MG63 (cell line): ENCODE measurements around the gene IKBKG. TPM values are rescaled to one million over a fixed set of nuclear protein-coding genes. Genes with fewer than 3 reads are reported as not detected.
"Not testable (repeated sequence)": the region's sequence is repeated elsewhere in the genome, so short reads cannot be mapped to it uniquely, and the experiment has no call there.

Source experiments
- DNase-seq: peaks from one replicate; pipeline ENCODE4 v3.0.0-alpha.2; 2020
- H3K27me3 ChIP-seq: fragments of 250-450 bp; sonication (Bioruptor Pico); 2 replicates; pipeline ENCODE4 v1.5.1; 2020; ENCODE audit warnings: mild to moderate bottlenecking, moderate library complexity
- H3K36me3 ChIP-seq: fragments of 250-450 bp; sonication (Bioruptor Pico); 2 replicates; pipeline ENCODE4 v1.5.1; 2020; ENCODE audit warnings: mild to moderate bottlenecking, moderate library complexity
- H3K4me3 ChIP-seq: fragments of 250-450 bp; sonication (Bioruptor Pico); 2 replicates; pipeline ENCODE4 v1.5.1; 2020; ENCODE audit warnings: mild to moderate bottlenecking, moderate library complexity
- H3K9me3 ChIP-seq: fragments of 250-450 bp; sonication (Bioruptor Pico); 2 replicates; pipeline ENCODE4 v1.5.1; 2020; ENCODE audit warnings: mild to moderate bottlenecking, moderate library complexity
- total RNA-seq: library from RNA; depleted of rRNA; stranded (reverse); fragments of >200 nt; shearing (Covaris generic); gene quantifications from 2 replicates; pipeline ENCODE4 v1.2.3, GENCODE V29; 2014; ENCODE audit warnings: low replicate concordance

Gene IKBKG
- total RNA-seq, 1 experiment from 2014 or later = 31.4 TPM

DNA sequence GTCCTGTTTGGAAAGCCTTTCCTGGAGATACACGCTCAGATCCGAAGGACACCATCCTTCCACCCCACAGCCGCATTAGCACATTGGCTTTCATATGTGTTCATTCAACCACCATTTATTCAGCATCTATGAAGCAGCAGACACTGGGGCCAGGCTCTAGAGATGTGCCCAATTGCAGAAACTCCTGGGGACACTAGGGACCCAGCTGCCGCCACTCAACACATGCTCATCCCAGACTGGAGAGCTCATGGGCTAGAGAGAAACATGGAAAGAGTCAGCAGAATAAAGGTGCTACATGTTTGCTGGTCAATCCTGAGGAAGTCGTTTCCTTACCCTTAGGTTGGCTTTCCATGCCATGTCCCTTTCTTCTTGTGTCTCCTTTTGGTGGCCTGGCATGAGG, 45.1 kb downstream of the IKBKG start:
- no peak for DNase-seq

GRCh38 chrX:154593201-154593600, 45.8 kb downstream of the IKBKG start:
- no peaks in the 10 kb centered on the region for H3K9me3 ChIP-seq
- no peaks in the 10 kb centered on the region for H3K36me3 ChIP-seq
- no peak for DNase-seq
- H3K4me3 ChIP-seq = no peak overlapping the region
- no peaks in the 10 kb centered on the region for H3K27me3 ChIP-seq

More for the DNA sequence above, 45.1 kb downstream of the IKBKG start:
- Histone ChIP-seq H3K9me3 (no peaks in the 10 kb centered on the region), H3K36me3 (no peaks in the 10 kb centered on the region), H3K4me3 (no peak overlapping the region), H3K27me3 (no peaks in the 10 kb centered on the region)

DNA sequence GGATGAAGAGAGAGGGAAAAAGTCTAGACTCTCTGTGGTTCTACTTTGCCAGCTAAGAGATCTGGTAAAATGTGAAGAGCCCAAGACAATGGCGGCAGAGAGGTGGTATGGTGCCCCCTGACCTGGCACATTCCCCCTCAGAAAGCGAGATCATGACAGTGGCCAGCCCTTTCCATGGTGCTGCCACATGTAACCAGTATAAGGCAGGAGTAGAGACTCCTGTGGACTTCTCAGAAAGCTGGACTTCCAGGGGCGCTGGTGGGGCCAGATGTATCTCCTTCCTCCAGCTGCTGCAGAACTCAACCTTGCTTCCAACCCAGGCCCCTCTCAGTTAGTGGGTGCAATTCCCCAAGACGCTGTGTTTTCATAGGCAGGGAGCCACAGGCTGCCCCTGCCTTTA, 47.1 kb downstream of the IKBKG start:
- no peaks in the 10 kb centered on the region for H3K9me3 ChIP-seq
- H3K4me3 ChIP-seq = no peak overlapping the region

DNA sequence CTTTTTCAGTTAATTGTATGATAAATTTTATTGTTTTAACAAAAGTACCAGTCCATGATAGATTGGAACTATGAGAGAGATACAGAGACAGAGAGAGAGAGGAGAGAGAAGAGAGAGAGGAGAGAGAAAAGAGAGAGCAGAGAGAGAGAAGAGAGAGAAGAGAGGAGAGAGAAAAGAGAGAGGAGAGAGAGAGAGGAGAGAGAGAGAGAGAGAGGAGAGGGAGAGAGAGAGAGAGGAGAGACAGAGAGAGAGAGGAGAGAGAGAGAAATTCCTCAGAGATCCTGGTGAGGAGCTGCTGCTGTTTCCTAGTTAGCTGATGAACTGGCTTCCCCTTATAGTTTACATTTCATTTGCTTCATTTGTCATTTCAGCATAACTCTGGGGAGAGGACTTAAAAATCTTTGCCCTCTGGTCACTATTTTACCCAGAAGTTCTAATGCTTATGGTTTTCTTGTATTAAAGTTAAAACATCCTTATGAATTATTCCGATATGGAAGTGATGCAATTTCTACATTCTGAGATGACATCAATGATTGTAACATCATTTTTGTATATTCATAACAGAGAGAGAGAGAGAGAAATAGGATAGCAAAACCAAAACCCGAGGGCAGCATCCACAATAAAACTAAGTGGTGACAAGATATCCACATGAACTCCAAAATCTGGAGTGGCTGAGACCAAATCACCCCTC, 48.3 kb downstream of the IKBKG start:
- DNase-seq = no peak
- H3K4me3 ChIP-seq = no peak overlapping the region
- no peaks in the 10 kb centered on the region for H3K36me3 ChIP-seq
- H3K27me3 ChIP-seq = no peaks in the 10 kb centered on the region
- H3K9me3 ChIP-seq = no peaks in the 10 kb centered on the region

More for the DNA sequence above, 47.1 kb downstream of the IKBKG start:
- DNase-seq = no peak
- H3K36me3 ChIP-seq = no peaks in the 10 kb centered on the region
- H3K27me3 ChIP-seq = no peaks in the 10 kb centered on the region

- Histone ChIP-seq H3K27me3 (no peaks in the 10 kb centered on the region), H3K4me3 (no peak overlapping the region), H3K36me3 (no peaks in the 10 kb centered on the region), H3K9me3 (no peaks in the 10 kb centered on the region)
- peak; percentile 78 for DNase-seq
Measured at GRCh38 chrX:154596290-154596929, 49.0 kb downstream of the IKBKG start.

DNA sequence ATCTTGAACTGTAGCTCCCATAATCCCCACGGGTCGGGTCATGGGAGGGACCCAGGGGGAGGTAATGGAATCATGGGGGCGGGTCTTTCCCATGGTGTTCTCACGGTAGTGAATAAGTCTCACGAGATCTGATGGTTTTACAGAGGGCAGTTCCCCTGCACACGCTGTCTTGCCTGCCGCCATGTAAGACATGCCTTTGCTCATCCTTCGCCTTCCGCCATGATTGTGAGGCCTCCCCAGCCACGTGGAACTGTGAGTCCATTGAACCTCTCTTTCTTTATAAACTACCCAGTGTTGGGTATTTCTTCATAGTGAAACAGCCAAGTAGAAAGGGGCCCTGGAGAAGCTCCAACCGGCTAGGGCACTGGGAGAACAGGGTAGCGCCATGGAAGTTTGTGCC, 49.8 kb downstream of the IKBKG start:
- DNase-seq = no peak
- Histone ChIP-seq H3K9me3 (no peaks in the 10 kb centered on the region), H3K27me3 (no peaks in the 10 kb centered on the region), H3K4me3 (no peak overlapping the region), H3K36me3 (no peaks in the 10 kb centered on the region)

GRCh38 chrX:154598656-154599055, 51.2 kb downstream of the IKBKG start:
- no peaks in the 10 kb centered on the region for H3K9me3 ChIP-seq
- no peak for DNase-seq
- H3K36me3 ChIP-seq = no peaks in the 10 kb centered on the region
- H3K4me3 ChIP-seq = no peak overlapping the region
- no peaks in the 10 kb centered on the region for H3K27me3 ChIP-seq

DNA sequence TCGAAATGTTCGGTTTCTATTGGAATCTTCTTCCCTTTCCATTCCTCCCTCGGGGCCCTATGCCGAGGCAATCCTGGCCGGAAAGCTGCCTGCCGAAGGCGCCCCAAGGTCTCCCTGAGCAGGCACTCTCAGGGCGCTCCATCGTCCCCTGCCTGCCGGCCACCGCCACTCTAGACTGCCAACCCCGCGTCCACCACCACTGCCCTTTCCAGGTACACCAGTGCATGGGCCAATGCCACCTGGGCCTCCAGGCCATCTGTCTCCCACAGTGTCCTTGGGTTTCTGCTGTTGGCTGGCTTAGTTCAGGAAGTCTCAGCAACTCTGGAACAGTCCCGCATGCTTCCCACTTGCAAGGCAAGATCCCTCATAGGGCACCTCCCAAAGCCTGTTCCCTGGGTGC, 52.1 kb downstream of the IKBKG start:
- Histone ChIP-seq H3K27me3 (no peaks in the 10 kb centered on the region), H3K9me3 (no peaks in the 10 kb centered on the region), H3K4me3 (no peak overlapping the region), H3K36me3 (no peaks in the 10 kb centered on the region)
- no peak for DNase-seq

DNA sequence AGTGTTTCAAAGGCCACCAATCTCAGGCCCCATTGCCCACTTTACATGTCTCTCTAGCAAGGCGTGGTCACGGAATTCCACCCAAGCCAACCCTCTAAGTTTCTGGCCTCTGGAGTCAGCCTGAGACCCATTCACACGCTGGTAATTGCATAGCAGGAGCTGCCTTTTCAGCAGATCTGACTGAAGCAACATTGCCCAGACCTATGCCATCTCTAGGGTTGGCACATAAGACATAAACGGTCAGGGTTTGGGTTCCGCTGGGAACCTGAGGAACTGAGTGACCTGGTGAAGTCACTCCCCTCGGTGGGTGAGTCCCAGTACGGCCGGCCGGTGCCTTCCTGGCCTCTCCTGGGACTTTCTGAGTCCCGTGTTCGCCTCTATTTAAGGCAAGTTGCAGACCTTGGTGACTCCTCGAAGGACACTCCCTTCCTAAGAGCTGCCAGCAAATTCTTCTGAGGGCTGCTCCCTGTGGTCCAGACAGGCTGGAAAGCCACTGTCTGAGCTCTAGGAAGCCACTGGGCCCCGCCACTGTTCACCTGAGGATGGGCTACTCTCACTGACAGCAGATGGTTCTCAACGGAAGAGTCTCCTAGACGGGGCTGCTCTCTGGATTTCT, 53.4 kb downstream of the IKBKG start:
- Histone ChIP-seq H3K9me3 (no peaks in the 10 kb centered on the region), H3K36me3 (no peaks in the 10 kb centered on the region), H3K4me3 (no peak overlapping the region), H3K27me3 (no peaks in the 10 kb centered on the region)
- peak; percentile 64 for DNase-seq

DNA sequence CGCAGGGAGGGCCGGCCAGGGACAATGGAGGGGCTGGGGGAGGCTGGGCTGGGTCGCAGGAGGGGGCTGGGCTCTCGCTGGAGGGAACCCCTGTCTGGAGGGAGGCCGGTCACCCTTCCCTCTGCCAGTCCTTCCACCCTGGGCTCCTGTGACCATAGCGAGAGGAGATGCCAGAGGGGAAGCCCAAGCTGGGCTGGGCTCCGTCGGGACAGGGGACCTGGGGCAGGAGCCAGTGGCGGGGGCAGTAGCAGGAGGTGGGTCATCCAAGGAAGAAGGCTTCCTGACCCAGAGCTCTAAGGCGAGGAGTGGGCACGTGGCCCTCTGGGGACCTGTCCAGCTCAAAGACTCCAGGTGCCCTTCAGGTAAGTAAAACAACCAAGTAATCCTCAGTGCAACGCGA, 54.8 kb downstream of the IKBKG start:
- Histone ChIP-seq H3K36me3 (no peaks in the 10 kb centered on the region), H3K9me3 (no peaks in the 10 kb centered on the region), H3K27me3 (no peaks in the 10 kb centered on the region), H3K4me3 (no peak overlapping the region)
- DNase-seq = no peak

DNA sequence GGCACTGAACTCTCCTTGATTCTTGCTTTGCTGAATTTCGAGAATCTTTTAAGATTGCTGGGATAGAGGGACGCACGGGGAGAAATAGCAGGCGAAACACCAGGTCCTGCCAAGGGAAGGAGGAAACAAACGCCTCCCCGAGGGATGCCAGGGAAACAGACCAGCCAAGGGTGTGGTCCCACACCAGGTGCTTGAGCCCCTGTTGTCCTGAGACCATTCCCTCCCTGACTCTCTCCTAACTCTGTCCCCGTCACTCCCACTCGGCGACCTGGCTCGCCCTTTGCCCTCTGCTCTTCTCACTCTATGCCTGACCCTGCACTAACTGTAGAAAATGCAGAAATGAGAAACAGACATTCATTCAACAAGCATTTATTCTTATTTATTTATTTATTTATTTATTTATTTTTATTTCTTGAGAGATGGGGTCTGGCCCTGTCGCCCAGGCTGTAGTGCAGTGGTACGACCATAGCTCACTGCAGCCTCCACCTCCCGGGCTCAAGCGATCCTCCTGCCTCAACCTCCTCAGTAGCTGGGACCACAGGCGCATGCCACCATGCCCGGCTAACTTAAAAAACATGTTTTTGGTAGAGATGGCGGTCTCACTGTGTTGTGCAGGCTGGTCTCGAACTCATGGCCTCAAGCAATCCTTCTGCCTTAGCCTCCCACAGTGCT, 55.5 kb downstream of the IKBKG start:
- DNase-seq = no peak
- no peaks in the 10 kb centered on the region for H3K36me3 ChIP-seq
- H3K9me3 ChIP-seq = no peaks in the 10 kb centered on the region
- no peaks in the 10 kb centered on the region for H3K27me3 ChIP-seq
- H3K4me3 ChIP-seq = no peak overlapping the region

DNA sequence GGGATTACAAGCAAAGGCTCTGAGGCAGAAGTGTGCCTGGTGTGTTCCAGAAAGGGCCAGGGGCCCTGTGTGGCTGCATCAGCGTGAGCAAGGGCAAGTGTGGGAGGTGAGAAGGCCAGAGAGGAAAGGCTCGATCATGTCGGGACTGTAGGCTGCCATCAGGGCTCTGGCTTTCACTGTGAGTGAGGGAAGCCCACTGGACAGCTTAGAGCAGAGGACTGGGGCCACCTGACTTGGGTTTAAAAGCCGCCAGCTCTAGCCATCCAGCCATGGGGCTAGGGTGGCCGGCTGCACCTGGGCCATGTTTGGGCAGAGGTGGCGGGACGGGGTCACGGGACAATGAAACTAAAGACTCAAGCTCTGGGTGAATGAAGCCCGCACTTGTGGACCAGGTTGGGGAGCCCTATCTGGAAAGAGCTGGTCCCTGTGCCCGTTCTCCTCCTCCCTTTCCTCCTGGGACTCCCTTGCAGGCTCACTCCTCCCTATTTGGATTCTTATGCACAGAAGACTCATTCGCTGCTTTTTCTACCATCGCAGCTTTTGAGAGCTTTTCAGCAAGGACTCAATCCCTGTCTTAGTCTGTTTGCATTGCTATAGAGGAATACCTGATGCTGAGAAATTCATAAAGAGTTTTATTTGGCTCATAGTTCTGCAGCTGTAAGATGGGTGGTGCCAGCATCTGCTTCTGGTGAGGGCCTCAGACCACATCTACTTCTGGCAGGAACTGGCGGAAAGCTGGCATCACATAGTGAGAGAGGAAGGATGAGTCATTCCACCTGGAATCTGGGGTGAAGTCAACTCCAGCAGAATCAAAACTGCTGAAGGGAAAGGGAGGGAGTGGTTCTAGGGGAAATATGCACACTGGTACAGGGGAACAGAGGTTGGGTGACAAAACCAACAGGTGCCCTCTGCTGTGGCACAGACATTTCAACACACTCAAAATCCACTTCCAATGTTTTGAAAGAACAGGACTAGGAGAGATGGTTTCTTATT, 56.3 kb downstream of the IKBKG start:
- peak; percentile 87 for DNase-seq

DNA sequence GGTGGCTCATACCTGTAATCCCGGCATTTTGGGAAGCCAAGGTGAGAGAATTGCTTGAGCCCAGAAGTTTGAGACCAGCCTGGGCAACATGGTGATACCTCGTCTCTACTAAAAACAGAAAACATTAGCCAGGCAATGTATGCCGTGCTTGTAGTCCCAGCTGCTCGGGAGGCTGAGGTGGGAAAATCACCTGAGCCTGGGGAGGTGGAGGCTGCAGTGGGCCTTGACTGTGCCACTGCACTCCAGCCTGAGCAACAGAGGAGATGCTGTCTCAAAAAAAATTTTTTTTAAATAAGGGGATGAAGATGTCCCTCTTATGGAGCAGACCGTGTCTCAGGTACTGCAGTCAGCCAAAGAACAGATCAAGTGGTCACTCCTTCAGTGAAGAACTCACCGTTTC, 58.1 kb downstream of the IKBKG start:
- Histone ChIP-seq H3K36me3 (no peaks in the 10 kb centered on the region), H3K9me3 (no peaks in the 10 kb centered on the region), H3K27me3 (no peaks in the 10 kb centered on the region), H3K4me3 (no peak overlapping the region)
- DNase-seq = no peak

More for the DNA sequence above, 56.3 kb downstream of the IKBKG start:
- H3K36me3 ChIP-seq = no peaks in the 10 kb centered on the region
- H3K9me3 ChIP-seq = no peaks in the 10 kb centered on the region
- no peak overlapping the region for H3K4me3 ChIP-seq
- no peaks in the 10 kb centered on the region for H3K27me3 ChIP-seq

- Histone ChIP-seq H3K27me3 (no peaks in the 10 kb centered on the region), H3K36me3 (no peaks in the 10 kb centered on the region), H3K4me3 (no peak overlapping the region), H3K9me3 (no peaks in the 10 kb centered on the region)
- no peak for DNase-seq
Measured at GRCh38 chrX:154607370-154607769, 60.0 kb downstream of the IKBKG start.

DNA sequence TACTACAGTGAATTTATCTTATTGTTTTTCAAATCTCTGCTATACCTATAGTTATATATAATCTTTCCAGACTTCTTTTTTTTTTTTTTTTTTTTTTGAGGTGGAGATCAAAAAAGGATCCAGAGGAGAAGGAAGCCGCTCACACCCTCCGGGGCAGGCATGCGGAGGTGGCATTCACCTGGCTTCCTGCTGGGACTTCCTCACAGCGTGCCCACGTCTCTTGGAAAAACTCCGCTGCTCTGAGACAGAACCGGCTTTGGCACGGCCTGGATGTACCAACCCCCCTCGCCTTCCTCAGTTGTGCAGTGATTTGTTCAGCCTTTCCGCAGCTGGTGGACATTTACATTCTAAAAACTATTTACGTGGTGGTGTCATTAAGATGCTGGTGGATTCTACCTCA, 60.6 kb downstream of the IKBKG start:
- not testable (repeated sequence) for H3K4me3 ChIP-seq, DNase-seq, H3K36me3 ChIP-seq, H3K9me3 ChIP-seq, H3K27me3 ChIP-seq

- H3K4me3 ChIP-seq, H3K9me3 ChIP-seq, H3K36me3 ChIP-seq, H3K27me3 ChIP-seq, DNase-seq: not testable (repeated sequence)
Measured at GRCh38 chrX:154608823-154609222, 61.4 kb downstream of the IKBKG start.
